A673 (cell line): ENCODE results near the gene OR2K2. TPM values are rescaled to one million over a fixed set of nuclear protein-coding genes. Genes with fewer than 3 reads are reported as not detected.
"Not testable (repeated sequence)": the region's sequence is repeated elsewhere in the genome, so short reads cannot be mapped to it uniquely, and the experiment has no call there.

Source experiments
- BruUV-seq: library from RNA; stranded (reverse); fragments of 400-500 nt; replicated peaks from 2 replicates; lab custom pipeline; 2021; lab: Mats Ljungman, UMichigan
- CTCF ChIA-PET: fragments of 300-600 bp; sonication (Branson Sonifier 250); formaldehyde crosslinking; loops from one replicate; lab custom pipeline; 2022; ENCODE audit warnings: antibody characterized with exemption; lab: Charles Lee
- POLR2A ChIA-PET: fragments of 300-600 bp; sonication (Branson Sonifier 250); formaldehyde crosslinking; loops from one replicate; lab custom pipeline; 2022; ENCODE audit warnings: antibody characterized with exemption; ENCODE audit not compliant: low non-redundant PET; lab: Charles Lee
- DNase-seq: peaks from one replicate; pipeline ENCODE4 v3.0.0-alpha.2; 2015; ENCODE audit warnings: low spot score
- H3K27ac ChIP-seq: fragments of 200-600 bp; sonication (generic); 2 replicates; pipeline ENCODE4 v1.5.1; 2016; ENCODE audit warnings: mixed run types, low read depth, mild to moderate bottlenecking, mixed read lengths, antibody characterized with exemption, low read length; ENCODE audit not compliant: poor library complexity, severe bottlenecking
- H3K27me3 ChIP-seq: fragments of 200-600 bp; sonication (generic); replicated peaks from 2 replicates; pipeline ENCODE4 v1.6.1; 2017; ENCODE audit warnings: mixed run types, low read depth, mild to moderate bottlenecking, mixed read lengths, antibody characterized with exemption, low read length; ENCODE audit not compliant: insufficient read depth, poor library complexity
- H3K36me3 ChIP-seq: fragments of 200-600 bp; sonication (generic); 2 replicates; pipeline ENCODE4 v1.6.1; 2016; ENCODE audit warnings: mixed run types, mild to moderate bottlenecking, mixed read lengths, antibody characterized with exemption, low read length; ENCODE audit not compliant: insufficient read depth, poor library complexity, severe bottlenecking
- H3K4me1 ChIP-seq: fragments of 200-600 bp; sonication (generic); 2 replicates; pipeline ENCODE4 v1.6.1; 2017; ENCODE audit warnings: mixed run types, mild to moderate bottlenecking, mixed read lengths, antibody characterized with exemption, low read length; ENCODE audit not compliant: insufficient read depth, poor library complexity, severe bottlenecking
- H3K4me3 ChIP-seq: fragments of 200-600 bp; sonication (generic); 2 replicates; pipeline ENCODE4 v1.5.1; 2016; ENCODE audit warnings: low read depth, mixed run types, mild to moderate bottlenecking, mixed read lengths, low read length; ENCODE audit not compliant: poor library complexity, severe bottlenecking
- H3K9me3 ChIP-seq: fragments of 200-600 bp; sonication (generic); 2 replicates; pipeline ENCODE4 v1.6.1; 2016; ENCODE audit warnings: mixed run types, low read depth, mild to moderate bottlenecking, mixed read lengths, antibody characterized with exemption, low read length; ENCODE audit not compliant: poor library complexity, severe bottlenecking
- CTCF ChIP-seq: fragments of 300-800, 200-600 bp; sonication (generic); conservative IDR thresholded peaks from 2 replicates; pipeline ENCODE4 v1.5.1; 2017; ENCODE audit warnings: low read depth, mild to moderate bottlenecking, antibody characterized with exemption, low read length, moderate library complexity, mixed read lengths
- EZH2 ChIP-seq: fragments of 200-600 bp; sonication (generic); IDR thresholded peaks from 2 replicates; pipeline ENCODE4 v1.6.1; 2017; ENCODE audit warnings: borderline replicate concordance, low read depth, mild to moderate bottlenecking, mixed read lengths, antibody characterized with exemption, low read length; ENCODE audit not compliant: poor library complexity, severe bottlenecking
- intact Hi-C: fragments of 100-400 bp; cut with micrococcal nuclease; formaldehyde crosslinking; loops from one replicate; pipeline ENCODE4 v1.10.0; 2022; ENCODE audit not compliant: unreplicated experiment
- total RNA-seq: library from RNA; stranded (reverse); gene quantifications from 2 replicates; pipeline ENCODE4 v1.2.3, GENCODE V29; 2021

The OR2K2 gene
- total RNA-seq, 1 experiment from 2014 or later: not detected

GRCh38 chr9:111282845-111283244, 47.2 kb downstream of the OR2K2 start:
- TF ChIP-seq EZH2 (no peak), CTCF (no peak)
- CTCF ChIA-PET: no interaction called here
- BruUV-seq: no TSS peak
- DNase-seq: no peak
- Histone ChIP-seq H3K9me3 (no peaks in the 10 kb centered on the region), H3K36me3 (no peaks in the 10 kb centered on the region), H3K4me1 (no peaks in the 10 kb centered on the region), H3K27ac (no peak overlapping the region), H3K27me3 (no peaks in the 10 kb centered on the region), H3K4me3 (no peak overlapping the region)
- intact Hi-C loops: no loop called here
- POLR2A ChIA-PET: no interaction called here

- H3K9me3 ChIP-seq, POLR2A ChIA-PET, CTCF ChIA-PET, intact Hi-C loops, H3K27ac ChIP-seq, H3K4me3 ChIP-seq, BruUV-seq, H3K36me3 ChIP-seq, H3K4me1 ChIP-seq, H3K27me3 ChIP-seq, DNase-seq: not testable (repeated sequence)
Observed at GRCh38 chr9:111280795-111281194, 49.2 kb downstream of the OR2K2 start.

Other genes with a start within 250 kb of the OR2K2 start
- 116 and 124 TPM in 2 replicates for gene ECPAS, start 154.2 kb upstream of the OR2K2 start, total RNA-seq
- gene ZNF483, start 195.0 kb upstream of the OR2K2 start, total RNA-seq: 3.4 and 4.4 TPM in 2 replicates